GM18867 (cell line): Measurements from ENCODE around the gene OGFOD2.
"Not testable (repeated sequence)": the region's sequence is repeated elsewhere in the genome, so short reads cannot be mapped to it uniquely, and the experiment has no call there.

Experiments
- ATAC-seq: cut with Tn5 transposase; IDR thresholded peaks from one replicate; pipeline ENCODE4 v1.9.1; 2021; ENCODE audit warnings: mild to moderate bottlenecking, moderate library complexity; ENCODE audit not compliant: unreplicated experiment

The OGFOD2 gene

DNA sequence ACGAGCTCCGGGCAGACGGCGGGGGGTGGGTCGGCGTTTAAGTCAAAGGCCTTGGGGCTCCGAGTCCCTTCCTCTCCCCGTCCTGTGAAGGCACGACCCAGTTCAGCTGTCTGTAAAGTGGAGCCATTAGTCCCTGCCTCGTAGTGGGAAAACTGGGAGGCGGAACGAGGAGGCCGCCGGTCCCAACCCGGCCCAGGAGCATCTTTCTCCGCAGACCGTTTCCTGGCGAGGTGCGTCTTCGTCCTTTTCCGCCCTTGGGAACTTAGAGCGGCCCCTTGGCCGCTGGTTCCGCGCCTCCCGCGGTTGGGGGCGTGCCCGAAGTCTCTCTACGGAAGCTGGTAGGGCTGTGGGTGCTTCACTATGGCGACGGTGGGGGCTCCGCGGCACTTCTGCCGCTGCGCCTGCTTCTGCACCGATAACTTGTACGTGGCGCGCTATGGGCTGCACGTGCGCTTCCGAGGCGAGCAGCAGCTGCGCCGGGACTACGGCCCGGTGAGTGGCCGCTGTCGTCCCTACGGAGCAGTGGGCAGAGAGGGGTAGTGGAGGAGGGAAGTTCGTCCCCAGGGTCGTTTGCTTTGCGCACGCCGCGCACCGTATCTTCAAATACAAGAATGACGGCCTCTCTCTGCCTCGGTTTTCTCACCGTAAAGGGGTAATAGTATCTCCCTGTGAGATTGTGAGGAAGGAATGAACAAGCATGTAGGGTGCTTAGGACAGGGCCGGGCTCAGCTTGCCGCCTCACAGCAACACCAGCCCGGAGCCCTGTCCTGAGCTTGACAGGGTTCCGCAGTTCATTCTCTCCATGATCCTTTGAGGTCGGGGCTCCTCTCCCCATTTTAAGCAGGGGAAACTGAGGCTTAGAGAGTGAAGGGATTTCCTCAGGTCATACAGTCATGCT, at the start of gene OGFOD2:
Gene OGFOD2, plus strand, starts transcription at position 353 of the 898 bp plus-strand sequence. Its CDS starts 8 bp downstream, at position 361.
- peak; percentile 69 for ATAC-seq

- ATAC-seq, result no peak
Observed at GRCh38 chr12:122927756-122928403, 47.2 kb upstream of the OGFOD2 start.

- no peak for ATAC-seq
Observed at GRCh38 chr12:122928404-122929147, 46.5 kb upstream of the OGFOD2 start.

DNA sequence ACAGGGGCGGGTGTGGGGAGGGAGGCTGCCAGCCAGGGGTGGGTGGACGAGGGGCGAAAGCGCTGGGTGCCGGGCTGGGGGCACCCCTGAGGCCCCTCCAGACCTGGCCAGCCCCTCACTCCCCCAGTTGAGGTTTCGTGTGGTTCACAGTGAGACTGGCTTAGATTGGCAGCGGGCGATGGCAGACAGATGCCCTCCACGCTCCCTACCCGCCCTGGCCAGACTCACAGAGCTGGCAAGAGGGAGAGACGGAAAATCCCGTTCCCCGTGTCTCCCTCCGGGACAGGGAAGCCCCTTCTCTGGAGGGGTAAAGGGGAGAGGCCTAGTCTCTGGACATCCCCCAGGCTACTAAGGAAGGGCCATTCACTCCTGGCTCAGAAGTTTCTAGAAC, 45.9 kb upstream of the OGFOD2 start:
- no peak for ATAC-seq

DNA sequence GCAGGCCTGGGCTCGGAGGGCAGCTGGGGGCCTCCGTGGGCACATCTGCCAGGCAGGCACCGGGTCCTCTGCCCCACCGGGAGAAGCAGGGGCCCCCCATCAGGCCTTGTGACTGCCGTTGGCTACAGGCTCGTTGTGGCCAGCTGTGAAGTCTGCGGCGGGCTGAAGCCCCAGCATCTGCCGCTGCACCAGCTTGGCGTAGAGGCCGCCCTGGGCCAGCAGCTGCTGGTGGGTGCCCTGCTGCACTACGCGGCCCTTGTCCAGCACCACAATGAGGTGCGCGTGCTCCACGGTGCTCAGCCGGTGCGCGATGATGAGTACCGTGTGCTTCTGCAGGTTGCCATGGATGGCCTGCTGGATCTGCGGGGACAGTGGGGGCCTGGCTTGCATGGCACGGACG, 45.2 kb upstream of the OGFOD2 start:
- no peak for ATAC-seq

GRCh38 chr12:122932207-122932606, 42.8 kb upstream of the OGFOD2 start:
- ATAC-seq, result no peak

- no peak for ATAC-seq
Observed at GRCh38 chr12:122934722-122935121, 40.3 kb upstream of the OGFOD2 start.

DNA sequence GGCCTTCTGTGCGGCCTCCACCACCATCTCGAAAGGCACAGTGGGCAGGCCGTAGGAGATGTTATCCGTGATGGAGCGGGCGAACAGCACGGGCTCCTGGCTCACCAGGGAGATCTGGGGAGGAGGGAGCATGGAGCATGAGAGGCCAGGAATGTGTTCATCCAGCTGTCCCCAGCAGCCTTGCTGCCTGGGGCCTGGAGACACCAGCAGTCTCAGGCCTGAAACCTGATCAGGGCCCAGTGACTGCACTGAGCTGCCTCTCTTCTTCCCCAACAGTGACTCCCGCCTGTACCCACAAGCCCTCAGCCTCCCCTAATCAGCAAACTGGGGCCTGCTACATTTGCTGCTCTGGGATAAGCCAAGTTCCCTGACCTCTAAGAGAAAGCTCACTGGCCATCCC, 39.7 kb upstream of the OGFOD2 start:
- no peak for ATAC-seq

- ATAC-seq, result no peak
Observed at GRCh38 chr12:122937622-122938091, 37.4 kb upstream of the OGFOD2 start.

- no peak for ATAC-seq
Observed at GRCh38 chr12:122939125-122939524, 35.9 kb upstream of the OGFOD2 start.

DNA sequence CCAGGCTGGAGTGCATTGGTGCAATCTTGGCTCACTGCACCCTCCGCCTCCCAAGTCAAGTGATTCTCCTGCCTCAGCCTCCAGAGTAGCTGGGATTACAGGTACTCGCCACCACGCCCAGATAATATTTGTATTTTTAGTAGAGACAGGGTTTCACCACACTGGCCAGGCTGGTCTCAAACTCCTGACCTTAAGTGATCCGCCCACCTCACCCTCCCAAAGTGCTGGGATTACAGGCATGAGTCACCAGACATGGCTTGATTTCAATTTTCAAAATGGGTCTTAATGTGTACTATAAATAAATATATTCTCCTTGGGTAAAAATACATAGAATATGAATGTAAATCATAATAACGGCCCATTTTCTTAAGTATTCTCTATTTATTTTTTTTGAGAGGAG, 33.7 kb upstream of the OGFOD2 start:
- not testable (repeated sequence) for ATAC-seq

DNA sequence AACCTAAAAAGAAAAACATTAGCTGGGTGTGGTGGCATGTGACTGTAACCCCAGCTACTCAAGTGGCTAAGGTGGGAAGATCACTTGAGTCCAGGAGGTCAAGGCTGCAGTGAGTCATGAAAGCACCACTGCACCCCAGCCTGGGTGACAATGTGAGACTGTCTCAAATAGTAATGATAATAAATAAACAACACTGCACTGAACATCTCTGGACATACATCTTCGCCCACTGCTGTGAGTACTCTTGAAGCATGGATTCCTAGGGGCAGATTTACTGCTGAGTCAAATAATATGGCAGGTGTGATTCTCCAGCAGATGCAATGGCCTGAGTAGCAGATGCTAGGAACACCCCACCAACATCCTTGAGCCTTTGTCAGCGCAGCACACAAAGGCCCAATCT, 32.4 kb upstream of the OGFOD2 start:
- ATAC-seq, result no peak

DNA sequence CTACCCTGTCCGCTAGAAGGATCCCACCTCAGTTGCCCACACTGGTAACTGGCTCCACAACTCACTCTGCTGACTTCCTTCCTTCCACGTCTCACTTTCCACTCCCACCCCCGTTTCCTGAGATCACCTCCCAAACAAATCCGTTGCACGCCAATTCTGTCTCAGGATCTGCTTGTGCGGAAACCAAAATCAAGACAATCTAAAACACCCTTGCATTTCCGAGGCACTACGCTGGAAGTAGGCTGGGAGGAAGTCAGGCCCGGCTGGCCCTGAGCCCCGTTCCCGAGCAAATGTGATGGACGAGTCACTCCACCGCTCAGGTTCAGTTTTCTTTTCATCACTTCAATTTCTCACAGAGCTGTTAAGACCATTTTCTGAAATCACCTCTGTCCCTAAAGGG, 31.8 kb upstream of the OGFOD2 start:
- ATAC-seq, result no peak

GRCh38 chr12:122944605-122945592, 30.1 kb upstream of the OGFOD2 start:
- ATAC-seq, result no peak

GRCh38 chr12:122946690-122947341, 28.2 kb upstream of the OGFOD2 start:
- ATAC-seq, result peak; percentile 63

GRCh38 chr12:122947352-122947792, 27.7 kb upstream of the OGFOD2 start:
- peak; percentile 5 for ATAC-seq

DNA sequence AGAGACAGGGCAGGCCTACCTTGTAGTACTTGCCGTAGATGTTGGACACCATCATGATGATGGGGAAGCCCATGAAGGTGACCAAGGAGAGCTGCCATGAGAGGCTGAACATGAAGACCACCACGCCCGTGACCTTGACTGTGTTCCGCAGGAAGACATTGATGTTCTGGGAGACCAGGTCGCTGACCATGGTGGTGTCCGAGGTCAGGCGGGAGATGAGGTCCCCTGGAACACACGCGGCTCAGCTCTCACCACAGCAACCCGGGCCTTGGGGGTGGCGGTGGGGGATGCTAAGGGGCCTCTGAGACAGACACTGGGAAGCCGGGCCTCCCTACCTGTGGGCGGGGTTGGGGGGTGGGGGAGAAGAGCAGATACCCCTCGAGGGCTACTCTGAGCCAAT, 26.4 kb upstream of the OGFOD2 start:
- ATAC-seq, result no peak

DNA sequence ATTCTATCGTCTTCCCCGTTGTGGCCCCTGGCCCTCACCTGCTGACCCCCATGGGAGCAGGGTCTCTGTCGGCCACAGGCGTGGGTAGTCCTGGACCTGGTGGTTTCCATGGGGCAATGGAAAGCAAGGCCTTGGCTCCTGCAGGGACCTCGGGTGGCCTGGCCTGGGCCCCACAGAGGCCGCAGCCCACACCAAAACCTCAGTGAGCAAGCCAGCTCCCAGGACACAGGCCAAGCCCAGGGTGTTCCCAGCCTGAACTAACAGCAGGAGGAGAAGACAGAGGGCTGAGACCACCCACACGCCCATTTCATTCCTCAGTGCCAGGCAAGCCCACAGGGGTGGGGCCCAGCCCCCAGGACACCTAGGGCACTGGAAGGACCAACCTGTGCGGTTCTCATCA, 25.6 kb upstream of the OGFOD2 start:
- ATAC-seq, result no peak

DNA sequence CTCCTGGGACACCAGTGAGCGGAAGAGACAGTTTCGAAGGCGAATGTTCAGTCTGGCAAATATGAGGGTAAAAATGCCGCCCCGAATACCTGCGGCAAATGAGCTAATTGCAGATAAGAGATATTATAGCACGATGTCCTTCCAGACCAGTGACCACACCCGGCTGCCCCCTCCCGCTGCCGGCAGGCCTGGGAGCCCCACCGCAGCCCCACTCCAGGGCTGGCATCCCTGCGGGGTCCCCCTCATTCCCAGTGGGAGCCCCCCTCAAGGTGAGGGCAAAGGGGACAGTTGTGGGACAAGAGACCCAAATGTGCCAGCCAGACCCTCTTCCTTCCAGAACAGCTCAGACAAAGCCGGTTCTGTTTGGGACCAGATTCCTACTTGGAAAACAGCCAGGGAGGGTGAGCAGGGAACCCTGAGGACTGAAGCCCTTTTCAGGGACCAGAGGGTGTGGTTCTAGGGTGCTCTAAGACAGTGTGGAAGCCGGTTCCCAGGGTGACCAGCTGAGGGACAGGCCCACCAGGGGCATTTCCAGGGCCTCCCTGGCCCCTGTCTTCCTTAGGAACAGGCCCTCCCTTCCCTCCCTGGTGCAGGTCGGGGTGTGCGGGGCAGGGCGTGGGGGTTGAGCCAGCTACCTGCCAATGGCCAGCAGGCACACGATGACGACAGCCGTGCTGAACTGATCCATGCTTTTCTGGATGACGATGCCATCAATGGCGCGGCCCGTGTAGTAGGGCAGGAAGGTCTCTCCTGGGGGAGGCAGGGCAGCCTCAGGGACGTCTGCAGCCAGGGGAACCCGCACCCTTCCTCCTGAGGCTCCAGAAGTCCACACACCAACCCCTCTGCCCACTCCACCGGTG, 25.0 kb upstream of the OGFOD2 start:
- ATAC-seq, result no peak
